ENCODE results near the gene ATP6V0E2. TPM values are rescaled to one million over a fixed set of nuclear protein-coding genes. Genes with fewer than 3 reads are reported as not detected.

The ATP6V0E2 gene
- total RNA-seq, 1 experiment from 2014 or later: 28.8 TPM

DNA sequence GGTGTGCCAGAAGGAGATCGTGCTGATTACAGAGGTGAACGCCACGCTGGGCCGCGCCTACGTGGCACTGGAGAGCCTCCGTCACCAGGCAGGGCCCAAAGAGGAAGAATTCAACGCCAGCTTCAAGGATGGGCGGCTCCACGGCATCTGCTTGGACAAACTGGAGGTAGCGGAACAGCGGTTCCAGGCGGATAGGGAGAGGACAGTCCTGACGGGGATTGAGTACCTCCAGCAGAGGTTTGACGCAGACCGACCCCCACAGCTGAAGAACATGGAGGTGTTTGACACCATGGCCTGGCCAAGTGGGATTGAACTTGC is 12.1 kb upstream of the ATP6V0E2 start:
- Mint-ChIP-seq H3K4me3 (ENCODE audit: low read depth, unreplicated experiment) (no peak overlapping the region), H3K36me3 (ENCODE audit: insufficient read depth, unreplicated experiment) (no peaks in the 10 kb centered on the region), H3K27me3 (ENCODE audit: unreplicated experiment) (no peaks in the 10 kb centered on the region), H3K9me3 (ENCODE audit: low read depth, unreplicated experiment) (no peaks in the 10 kb centered on the region), H3K4me1 (ENCODE audit: low read depth, unreplicated experiment) (peaks cover 5% of the 10 kb centered on the region), H3K27ac (ENCODE audit: unreplicated experiment) (no peak overlapping the region)
- no peak for DNase-seq
- BruUV-seq (replicated peaks): no TSS peak
- intact Hi-C loops (cut with micrococcal nuclease; ENCODE audit: unreplicated experiment): no loop called here
- TF ChIP-seq, protein P1, sequence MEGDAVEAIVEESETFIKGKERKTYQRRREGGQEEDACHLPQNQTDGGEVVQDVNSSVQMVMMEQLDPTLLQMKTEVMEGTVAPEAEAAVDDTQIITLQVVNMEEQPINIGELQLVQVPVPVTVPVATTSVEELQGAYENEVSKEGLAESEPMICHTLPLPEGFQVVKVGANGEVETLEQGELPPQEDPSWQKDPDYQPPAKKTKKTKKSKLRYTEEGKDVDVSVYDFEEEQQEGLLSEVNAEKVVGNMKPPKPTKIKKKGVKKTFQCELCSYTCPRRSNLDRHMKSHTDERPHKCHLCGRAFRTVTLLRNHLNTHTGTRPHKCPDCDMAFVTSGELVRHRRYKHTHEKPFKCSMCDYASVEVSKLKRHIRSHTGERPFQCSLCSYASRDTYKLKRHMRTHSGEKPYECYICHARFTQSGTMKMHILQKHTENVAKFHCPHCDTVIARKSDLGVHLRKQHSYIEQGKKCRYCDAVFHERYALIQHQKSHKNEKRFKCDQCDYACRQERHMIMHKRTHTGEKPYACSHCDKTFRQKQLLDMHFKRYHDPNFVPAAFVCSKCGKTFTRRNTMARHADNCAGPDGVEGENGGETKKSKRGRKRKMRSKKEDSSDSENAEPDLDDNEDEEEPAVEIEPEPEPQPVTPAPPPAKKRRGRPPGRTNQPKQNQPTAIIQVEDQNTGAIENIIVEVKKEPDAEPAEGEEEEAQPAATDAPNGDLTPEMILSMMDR (IDR thresholded peaks at IDR 0.05; ENCODE audit: unreplicated experiment): no peak
- CTCF ChIA-PET: no interaction called here

DNA sequence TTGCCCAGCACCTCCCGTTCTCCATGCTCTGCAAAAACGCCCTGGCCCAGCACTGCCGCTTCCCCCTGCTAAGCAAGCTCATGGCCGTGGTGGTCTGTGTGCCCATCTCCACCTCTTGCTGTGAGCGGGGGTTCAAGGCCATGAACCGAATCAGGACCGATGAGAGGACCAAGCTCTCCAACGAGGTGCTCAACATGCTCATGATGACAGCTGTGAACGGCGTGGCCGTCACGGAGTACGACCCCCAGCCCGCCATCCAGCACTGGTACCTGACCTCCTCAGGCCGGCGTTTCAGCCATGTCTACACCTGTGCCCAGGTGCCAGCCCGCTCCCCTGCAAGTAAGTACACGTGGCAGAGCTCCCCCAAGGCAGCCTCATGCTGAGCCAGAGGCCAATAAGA is 11.6 kb upstream of the ATP6V0E2 start:
- peaks cover under 1% of the 10 kb centered on the region for H3K4me1 Mint-ChIP-seq (ENCODE audit: low read depth, unreplicated experiment)
- TF ChIP-seq, protein P1 (IDR thresholded peaks at IDR 0.05; ENCODE audit: unreplicated experiment): no peak
- CTCF ChIA-PET: no interaction called here
- H3K9me3 Mint-ChIP-seq (ENCODE audit: low read depth, unreplicated experiment): no peaks in the 10 kb centered on the region
- no peak overlapping the region for H3K27ac Mint-ChIP-seq (ENCODE audit: unreplicated experiment)
- no peaks in the 10 kb centered on the region for H3K27me3 Mint-ChIP-seq (ENCODE audit: unreplicated experiment)
- intact Hi-C loops (cut with micrococcal nuclease; ENCODE audit: unreplicated experiment): no loop called here
- H3K36me3 Mint-ChIP-seq (ENCODE audit: insufficient read depth, unreplicated experiment): no peaks in the 10 kb centered on the region
- no peak overlapping the region for H3K4me3 Mint-ChIP-seq (ENCODE audit: low read depth, unreplicated experiment)
- DNase-seq: no peak
- no TSS peak for BruUV-seq (replicated peaks)

DNA sequence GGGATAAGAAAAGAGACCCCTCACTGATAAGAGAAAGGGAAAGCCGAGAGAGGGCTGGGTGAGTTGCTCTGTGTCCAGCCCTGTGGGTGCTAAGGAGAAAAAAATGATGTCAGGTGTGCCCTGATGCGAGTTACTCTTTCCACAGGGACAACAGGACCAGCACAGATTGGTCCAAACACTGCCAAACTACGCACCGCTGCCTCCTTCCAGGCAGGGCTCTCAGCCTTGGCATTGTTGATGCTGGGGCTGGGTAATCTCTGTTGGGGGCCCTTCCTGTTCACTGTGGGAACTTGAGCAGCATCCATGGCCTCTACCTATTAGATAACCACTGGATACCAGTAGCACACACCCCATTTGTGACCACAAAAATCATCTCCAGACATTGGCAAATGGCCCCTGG is 10.3 kb upstream of the ATP6V0E2 start:
- H3K27ac Mint-ChIP-seq (ENCODE audit: unreplicated experiment): no peak overlapping the region
- no peak overlapping the region for H3K4me3 Mint-ChIP-seq (ENCODE audit: low read depth, unreplicated experiment)
- no peaks in the 10 kb centered on the region for H3K27me3 Mint-ChIP-seq (ENCODE audit: unreplicated experiment)
- H3K36me3 Mint-ChIP-seq (ENCODE audit: insufficient read depth, unreplicated experiment): no peaks in the 10 kb centered on the region
- no peaks in the 10 kb centered on the region for H3K9me3 Mint-ChIP-seq (ENCODE audit: low read depth, unreplicated experiment)
- no peaks in the 10 kb centered on the region for H3K4me1 Mint-ChIP-seq (ENCODE audit: low read depth, unreplicated experiment)
- intact Hi-C loops (cut with micrococcal nuclease; ENCODE audit: unreplicated experiment): no loop called here
- DNase-seq: no peak
- CTCF ChIA-PET: no interaction called here
- TF ChIP-seq, protein P1 (IDR thresholded peaks at IDR 0.05; ENCODE audit: unreplicated experiment): no peak
- no TSS peak for BruUV-seq (replicated peaks)

DNA sequence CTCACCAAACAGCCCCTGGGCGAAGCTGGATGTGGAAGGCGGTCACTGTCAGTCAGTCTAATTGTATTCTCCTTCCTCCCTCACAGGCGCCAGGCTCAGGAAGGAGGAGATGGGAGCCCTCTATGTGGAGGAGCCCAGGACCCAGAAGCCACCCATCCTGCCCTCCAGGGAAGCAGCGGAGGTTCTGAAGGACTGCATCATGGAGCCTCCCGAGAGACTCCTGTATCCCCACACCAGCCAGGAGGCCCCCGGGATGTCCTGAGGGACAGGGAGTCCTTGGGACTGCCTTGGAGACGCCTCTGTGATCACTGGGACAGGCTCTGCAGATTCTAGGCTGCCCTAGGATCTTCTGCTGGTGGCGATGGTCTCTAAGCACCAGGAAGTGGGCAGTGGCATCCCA is 9.7 kb upstream of the ATP6V0E2 start:
- intact Hi-C loops (cut with micrococcal nuclease; ENCODE audit: unreplicated experiment): no loop called here
- TF ChIP-seq, protein P1 (IDR thresholded peaks at IDR 0.05; ENCODE audit: unreplicated experiment): no peak
- BruUV-seq (replicated peaks): no TSS peak
- H3K4me1 Mint-ChIP-seq (ENCODE audit: low read depth, unreplicated experiment): no peaks in the 10 kb centered on the region
- no peaks in the 10 kb centered on the region for H3K27me3 Mint-ChIP-seq (ENCODE audit: unreplicated experiment)
- H3K4me3 Mint-ChIP-seq (ENCODE audit: low read depth, unreplicated experiment): no peak overlapping the region
- DNase-seq: no peak
- H3K27ac Mint-ChIP-seq (ENCODE audit: unreplicated experiment): no peak overlapping the region
- CTCF ChIA-PET: no interaction called here
- H3K36me3 Mint-ChIP-seq (ENCODE audit: insufficient read depth, unreplicated experiment): no peaks in the 10 kb centered on the region
- H3K9me3 Mint-ChIP-seq (ENCODE audit: low read depth, unreplicated experiment): no peaks in the 10 kb centered on the region

DNA sequence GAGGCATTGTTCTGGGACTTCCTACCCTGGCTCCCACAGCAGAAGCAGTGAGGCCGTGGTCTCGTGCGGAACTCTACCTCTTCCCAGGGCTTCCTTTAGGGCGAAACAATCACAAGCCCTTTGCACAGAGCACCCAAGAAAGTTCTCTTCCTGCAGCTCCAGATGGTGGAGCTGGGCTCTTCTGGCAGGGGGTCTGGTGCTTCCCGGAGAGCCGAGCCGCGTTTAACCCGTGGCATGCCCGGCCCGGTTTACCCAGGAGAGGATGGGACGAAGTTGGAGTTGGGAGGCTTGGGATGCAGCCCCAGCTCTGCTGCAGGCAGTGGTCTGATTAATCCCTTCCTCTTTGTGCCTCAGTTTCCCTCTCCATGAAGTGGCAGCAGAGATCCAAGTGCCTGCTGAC is 9.0 kb upstream of the ATP6V0E2 start:
- Mint-ChIP-seq H3K27ac (ENCODE audit: unreplicated experiment) (no peak overlapping the region), H3K27me3 (ENCODE audit: unreplicated experiment) (no peaks in the 10 kb centered on the region), H3K36me3 (ENCODE audit: insufficient read depth, unreplicated experiment) (no peaks in the 10 kb centered on the region), H3K4me1 (ENCODE audit: low read depth, unreplicated experiment) (no peaks in the 10 kb centered on the region), H3K4me3 (ENCODE audit: low read depth, unreplicated experiment) (no peak overlapping the region), H3K9me3 (ENCODE audit: low read depth, unreplicated experiment) (no peaks in the 10 kb centered on the region)
- CTCF ChIA-PET: no interaction called here
- DNase-seq: no peak
- TF ChIP-seq, protein P1 (IDR thresholded peaks at IDR 0.05; ENCODE audit: unreplicated experiment): no peak
- intact Hi-C loops (cut with micrococcal nuclease; ENCODE audit: unreplicated experiment): no loop called here
- no TSS peak for BruUV-seq (replicated peaks)

All from Calu3 (cell line).